HFF-Myc (cell line): ENCODE results near the gene FMO5.

ENCODE experiments used
- DNase-seq: peaks from one replicate; pipeline ENCODE4 v3.0.0-alpha.2; 2011; ENCODE audit warnings: low read depth; ENCODE audit errors: extremely low read depth
- H3K4me3 ChIP-seq: replicated peaks from 2 replicates; pipeline ENCODE4 v1.5.1; 2011; ENCODE audit warnings: low read depth, mild to moderate bottlenecking, control low read depth, low read length
- CTCF ChIP-seq: IDR thresholded peaks from 2 replicates; pipeline ENCODE4 v1.5.1; 2012; ENCODE audit warnings: mild to moderate bottlenecking, low read depth, low read length, control low read depth; ENCODE audit errors: missing control alignments

FMO5 gene

GRCh38 chr1:147264158-147264768, 39.1 kb upstream of the FMO5 start:
- DNase-seq: no peak
- no peak for TF ChIP-seq CTCF
- H3K4me3 ChIP-seq: no peak overlapping the region

GRCh38 chr1:147260956-147261355, 35.8 kb upstream of the FMO5 start:
- no peak overlapping the region for H3K4me3 ChIP-seq
- TF ChIP-seq CTCF: no peak
- DNase-seq: no peak

- TF ChIP-seq CTCF: no peak
These were observed 27.4 kb upstream of the FMO5 start for GRCh38 chr1:147252540-147252939.

GRCh38 chr1:147247656-147248238, 22.6 kb upstream of the FMO5 start:
- no peak overlapping the region for H3K4me3 ChIP-seq
- TF ChIP-seq CTCF: no peak
- no peak for DNase-seq

More at GRCh38 chr1:147252540-147252939, 27.4 kb upstream of the FMO5 start:
- no peak overlapping the region for H3K4me3 ChIP-seq
- DNase-seq: no peak

GRCh38 chr1:147246910-147247655, 21.9 kb upstream of the FMO5 start:
- DNase-seq: no peak
- H3K4me3 ChIP-seq: no peak overlapping the region
- no peak for TF ChIP-seq CTCF

GRCh38 chr1:147246044-147246690, 21.0 kb upstream of the FMO5 start:
- TF ChIP-seq CTCF: no peak
- no peak for DNase-seq
- H3K4me3 ChIP-seq: no peak overlapping the region
